HAP-1 (cell line): ENCODE results near the gene TIAM2.
A peak's percentile ranks its signal among the peaks of the same experiment; 100 is the strongest.

Experiments used
- DNase-seq, 2 experiments: peaks; one replicate each; pipeline ENCODE4 v3.0.0-alpha.2; 2016 to 2020; ENCODE audit warnings: low spot score in 2 of 2
- H3K27me3 ChIP-seq: fragments of 250-450 bp; sonication (Bioruptor Pico); 2 replicates; pipeline ENCODE4 v1.5.1; 2020; ENCODE audit warnings: low read depth, mild to moderate bottlenecking, moderate library complexity
- H3K36me3 ChIP-seq: fragments of 250-450 bp; sonication (Bioruptor Pico); replicated peaks from 2 replicates; pipeline ENCODE4 v1.5.1; 2020; ENCODE audit warnings: mild to moderate bottlenecking
- H3K4me1 ChIP-seq: fragments of 250-450 bp; sonication (Bioruptor Pico); 2 replicates; pipeline ENCODE4 v1.5.1; 2020; ENCODE audit warnings: mild to moderate bottlenecking
- H3K4me3 ChIP-seq: fragments of 250-450 bp; sonication (Bioruptor Pico); 2 replicates; pipeline ENCODE4 v1.5.1; 2020; ENCODE audit warnings: mild to moderate bottlenecking, moderate library complexity
- H3K9me3 ChIP-seq: fragments of 250-450 bp; sonication (Bioruptor Pico); 2 replicates; pipeline ENCODE4 v1.5.1; 2020; ENCODE audit warnings: mild to moderate bottlenecking, moderate library complexity
- in situ Hi-C: fragments of 300-500 bp; cut with MboI; formaldehyde crosslinking; loops from 3 replicates; pipeline ENCODE4 v1.14.3; 2020; ENCODE audit warnings: low sequenced_read_pairs, inconsistent platforms, mixed read lengths

TIAM2 gene

GRCh38 chr6:155022721-155023120, 27.6 kb downstream of the TIAM2 start:
- Histone ChIP-seq H3K4me3 (no peak overlapping the region), H3K27me3 (no peaks in the 10 kb centered on the region), H3K9me3 (no peaks in the 10 kb centered on the region), H3K4me1 (0 out of 2 replicates have a peak, but pooled peaks cover 2% of the 10 kb centered on the region), H3K36me3 (no peaks in the 10 kb centered on the region)
- in situ Hi-C loops: no loop called here
- no peak for DNase-seq

- in situ Hi-C loops: no loop called here
- Histone ChIP-seq H3K36me3 (no peaks in the 10 kb centered on the region), H3K4me1 (0 out of 2 replicates have a peak, but pooled peaks cover 2% of the 10 kb centered on the region), H3K27me3 (no peaks in the 10 kb centered on the region), H3K9me3 (no peaks in the 10 kb centered on the region), H3K4me3 (no peak overlapping the region)
- no peak for DNase-seq
Measured at GRCh38 chr6:155023717-155024116, 28.6 kb downstream of the TIAM2 start.

GRCh38 chr6:155024391-155025027, 29.4 kb downstream of the TIAM2 start:
- H3K36me3 ChIP-seq: no peaks in the 10 kb centered on the region
- H3K9me3 ChIP-seq: no peaks in the 10 kb centered on the region
- no peak overlapping the region for H3K4me3 ChIP-seq
- DNase-seq: no peak
- no peaks in the 10 kb centered on the region for H3K27me3 ChIP-seq
- H3K4me1 ChIP-seq: 0 out of 2 replicates have a peak, but pooled peaks cover 2% of the 10 kb centered on the region
- in situ Hi-C loops: no loop called here

- no peak for DNase-seq
- Histone ChIP-seq H3K36me3 (no peaks in the 10 kb centered on the region), H3K4me1 (0 out of 2 replicates have a peak, but pooled peaks cover 2% of the 10 kb centered on the region), H3K9me3 (no peaks in the 10 kb centered on the region), H3K27me3 (no peaks in the 10 kb centered on the region), H3K4me3 (no peak overlapping the region)
- in situ Hi-C loops: no loop called here
Measured at GRCh38 chr6:155026022-155026705, 31.0 kb downstream of the TIAM2 start.

- Histone ChIP-seq H3K27me3 (no peaks in the 10 kb centered on the region), H3K36me3 (no peaks in the 10 kb centered on the region), H3K4me1 (0 out of 2 replicates have a peak, but pooled peaks cover 2% of the 10 kb centered on the region), H3K9me3 (no peaks in the 10 kb centered on the region), H3K4me3 (no peak overlapping the region)
- no peak for DNase-seq
- in situ Hi-C loops: no loop called here
Measured at GRCh38 chr6:155026706-155027045, 31.6 kb downstream of the TIAM2 start.

- H3K9me3 ChIP-seq: peaks cover 6% of the 10 kb centered on the region; the same call in 1 of the 2 replicates
- H3K27me3 ChIP-seq: no peaks in the 10 kb centered on the region
- in situ Hi-C loops: no loop called here
- no peak overlapping the region for H3K4me3 ChIP-seq
- no peaks in the 10 kb centered on the region for H3K4me1 ChIP-seq
- no peak for DNase-seq
- H3K36me3 ChIP-seq: no peaks in the 10 kb centered on the region
Measured at GRCh38 chr6:155030148-155030720, 35.1 kb downstream of the TIAM2 start.

- DNase-seq: no peak
- Histone ChIP-seq H3K4me3 (no peak overlapping the region), H3K36me3 (no peaks in the 10 kb centered on the region), H3K9me3 (peaks cover 6% of the 10 kb centered on the region; the same call in 1 of the 2 replicates), H3K27me3 (no peaks in the 10 kb centered on the region), H3K4me1 (no peaks in the 10 kb centered on the region)
- in situ Hi-C loops: no loop called here
Measured at GRCh38 chr6:155031091-155031490, 36.0 kb downstream of the TIAM2 start.

- no peak for DNase-seq
- Histone ChIP-seq H3K36me3 (no peaks in the 10 kb centered on the region), H3K4me3 (no peak overlapping the region), H3K4me1 (no peaks in the 10 kb centered on the region), H3K9me3 (peaks cover 6% of the 10 kb centered on the region; the same call in 1 of the 2 replicates), H3K27me3 (no peaks in the 10 kb centered on the region)
- in situ Hi-C loops: no loop called here
Measured at GRCh38 chr6:155033021-155033791, 38.1 kb downstream of the TIAM2 start.

- H3K9me3 ChIP-seq: peaks cover 6% of the 10 kb centered on the region; the same call in 1 of the 2 replicates
- H3K4me1 ChIP-seq: peaks cover 21% of the 10 kb centered on the region
- in situ Hi-C loops: no loop called here
- no peak overlapping the region for H3K4me3 ChIP-seq
- H3K27me3 ChIP-seq: no peaks in the 10 kb centered on the region
- DNase-seq: no peak
- H3K36me3 ChIP-seq: no peaks in the 10 kb centered on the region
Measured at GRCh38 chr6:155036907-155037306, 41.8 kb downstream of the TIAM2 start.

GRCh38 chr6:155038104-155038503, 43.0 kb downstream of the TIAM2 start:
- H3K4me3 ChIP-seq: no peak overlapping the region
- H3K4me1 ChIP-seq: peaks cover 32% of the 10 kb centered on the region
- H3K9me3 ChIP-seq: peaks cover 6% of the 10 kb centered on the region; the same call in 1 of the 2 replicates
- in situ Hi-C loops: no loop called here
- no peak for DNase-seq
- 0 out of 2 replicates have a peak, but pooled peaks cover 3% of the 10 kb centered on the region for H3K27me3 ChIP-seq
- H3K36me3 ChIP-seq: no peaks in the 10 kb centered on the region

- Histone ChIP-seq H3K9me3 (peaks cover 6% of the 10 kb centered on the region; the same call in 1 of the 2 replicates), H3K4me1 (peaks cover 32% of the 10 kb centered on the region), H3K27me3 (0 out of 2 replicates have a peak, but pooled peaks cover 3% of the 10 kb centered on the region), H3K36me3 (no peaks in the 10 kb centered on the region), H3K4me3 (no peak overlapping the region)
- no peak for DNase-seq
- in situ Hi-C loops: no loop called here
Measured at GRCh38 chr6:155038527-155038926, 43.4 kb downstream of the TIAM2 start.

GRCh38 chr6:155039618-155040017, 44.5 kb downstream of the TIAM2 start:
- Histone ChIP-seq H3K4me3 (no peak overlapping the region), H3K4me1 (peaks cover 32% of the 10 kb centered on the region), H3K9me3 (no peaks in the 10 kb centered on the region), H3K27me3 (0 out of 2 replicates have a peak, but pooled peaks cover 3% of the 10 kb centered on the region), H3K36me3 (no peaks in the 10 kb centered on the region)
- DNase-seq: no peak
- in situ Hi-C loops: no loop called here

GRCh38 chr6:155040154-155040553, 45.0 kb downstream of the TIAM2 start:
- DNase-seq: peak in 1 of 2 experiments; percentile 13
- Histone ChIP-seq H3K4me1 (peaks cover 32% of the 10 kb centered on the region), H3K4me3 (no peak overlapping the region), H3K27me3 (0 out of 2 replicates have a peak, but pooled peaks cover 3% of the 10 kb centered on the region), H3K36me3 (no peaks in the 10 kb centered on the region), H3K9me3 (no peaks in the 10 kb centered on the region)
- in situ Hi-C loops: no loop called here
